Glomerular endothelial cell (primary cell): ENCODE results near the gene EMB. TPM values are rescaled to one million over a fixed set of nuclear protein-coding genes. Genes with fewer than 3 reads are reported as not detected.
"Not testable (repeated sequence)": the region's sequence is repeated elsewhere in the genome, so short reads cannot be mapped to it uniquely, and the experiment has no call there.

Source experiments
- DNase-seq: peaks from one replicate; pipeline ENCODE4 v3.0.0-alpha.2; 2011; ENCODE audit warnings: low read depth, low spot score; ENCODE audit errors: extremely low read depth
- total RNA-seq: library from RNA; depleted of rRNA; stranded (reverse); fragments of >200 nt; gene quantifications from 2 replicates; pipeline ENCODE4 v1.2.3, GENCODE V29; 2015

The EMB gene
- total RNA-seq, 1 donor from 2014 or later, result 4.7 TPM

GRCh38 chr5:50423100-50423799, 17.8 kb downstream of the EMB start:
- DNase-seq, result not testable (repeated sequence)

- not testable (repeated sequence) for DNase-seq
Observed at GRCh38 chr5:50421184-50421950, 19.7 kb downstream of the EMB start.

- DNase-seq, result no peak
Observed at GRCh38 chr5:50420343-50420935, 20.6 kb downstream of the EMB start.

GRCh38 chr5:50419656-50420055, 21.4 kb downstream of the EMB start:
- not testable (repeated sequence) for DNase-seq

GRCh38 chr5:50416637-50417036, 24.5 kb downstream of the EMB start:
- DNase-seq, result not testable (repeated sequence)

GRCh38 chr5:50415912-50416311, 25.2 kb downstream of the EMB start:
- DNase-seq, result no peak

- DNase-seq, result not testable (repeated sequence)
Observed at GRCh38 chr5:50410932-50411331, 30.2 kb downstream of the EMB start.

- DNase-seq, result no peak
Observed at GRCh38 chr5:50406877-50407276, 34.2 kb downstream of the EMB start.

GRCh38 chr5:50401336-50401735, 39.8 kb downstream of the EMB start:
- no peak for DNase-seq

GRCh38 chr5:50393925-50394609, 47.0 kb downstream of the EMB start:
- not testable (repeated sequence) for DNase-seq

- not testable (repeated sequence) for DNase-seq
Observed at GRCh38 chr5:50392289-50392688, 48.8 kb downstream of the EMB start.

- DNase-seq, result not testable (repeated sequence)
Observed at GRCh38 chr5:50384381-50384780, 56.7 kb downstream of the EMB start.

- not testable (repeated sequence) for DNase-seq
Observed at GRCh38 chr5:50376696-50377095, 64.4 kb downstream of the EMB start.

- DNase-seq, result not testable (repeated sequence)
Observed at GRCh38 chr5:50369287-50370033, 71.6 kb downstream of the EMB start.

- no peak for DNase-seq
Observed at GRCh38 chr5:50365426-50366251, 75.4 kb downstream of the EMB start.

GRCh38 chr5:50364535-50365309, 76.4 kb downstream of the EMB start:
- not testable (repeated sequence) for DNase-seq

GRCh38 chr5:50359187-50359586, 81.9 kb downstream of the EMB start:
- no peak for DNase-seq

- DNase-seq, result no peak
Observed at GRCh38 chr5:50352382-50352781, 88.7 kb downstream of the EMB start.
